GM21360 (cell line): ENCODE results near the gene CFAP20DC.
A peak's percentile ranks its signal among the peaks of the same experiment; 100 is the strongest.
"Not testable (repeated sequence)": the region's sequence is repeated elsewhere in the genome, so short reads cannot be mapped to it uniquely, and the experiment has no call there.

ENCODE experiments used
- ATAC-seq: cut with Tn5 transposase; IDR thresholded peaks from one replicate; pipeline ENCODE4 v1.9.1; 2021; ENCODE audit warnings: mild to moderate bottlenecking, moderate library complexity; ENCODE audit not compliant: unreplicated experiment

The CFAP20DC gene

GRCh38 chr3:58874248-58874741, 175.5 kb downstream of the CFAP20DC start:
- ATAC-seq, result peak; percentile 31

GRCh38 chr3:58868097-58868779, 181.6 kb downstream of the CFAP20DC start:
- peak; percentile 62 for ATAC-seq

DNA sequence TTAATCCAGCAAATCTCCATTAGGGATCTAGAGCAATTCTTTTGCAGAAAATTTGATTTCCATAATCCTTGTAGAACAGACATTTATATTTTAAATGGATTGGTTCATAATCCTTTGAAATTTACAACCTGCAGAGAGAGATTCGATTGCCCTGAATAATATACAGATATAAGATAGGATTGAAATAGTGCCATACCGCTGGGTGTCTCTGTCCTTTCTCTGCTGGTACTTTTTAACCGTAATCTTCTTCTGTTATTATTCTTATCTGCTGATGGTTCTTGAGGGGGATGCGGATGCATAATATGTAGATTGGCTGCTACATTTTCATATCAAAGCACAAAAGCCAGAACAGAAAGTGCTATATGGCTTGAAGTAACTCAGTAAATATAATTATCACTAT, 182.2 kb downstream of the CFAP20DC start:
- no peak for ATAC-seq

- ATAC-seq, result no peak
Measured at GRCh38 chr3:58866079-58866478, 183.7 kb downstream of the CFAP20DC start.

- ATAC-seq, result no peak
Measured at GRCh38 chr3:58864480-58864879, 185.3 kb downstream of the CFAP20DC start.

GRCh38 chr3:58863206-58863605, 186.6 kb downstream of the CFAP20DC start:
- no peak for ATAC-seq

- ATAC-seq, result no peak
Measured at GRCh38 chr3:58861551-58861950, 188.3 kb downstream of the CFAP20DC start.

- ATAC-seq, result no peak
Measured at GRCh38 chr3:58858126-58858525, 191.7 kb downstream of the CFAP20DC start.

DNA sequence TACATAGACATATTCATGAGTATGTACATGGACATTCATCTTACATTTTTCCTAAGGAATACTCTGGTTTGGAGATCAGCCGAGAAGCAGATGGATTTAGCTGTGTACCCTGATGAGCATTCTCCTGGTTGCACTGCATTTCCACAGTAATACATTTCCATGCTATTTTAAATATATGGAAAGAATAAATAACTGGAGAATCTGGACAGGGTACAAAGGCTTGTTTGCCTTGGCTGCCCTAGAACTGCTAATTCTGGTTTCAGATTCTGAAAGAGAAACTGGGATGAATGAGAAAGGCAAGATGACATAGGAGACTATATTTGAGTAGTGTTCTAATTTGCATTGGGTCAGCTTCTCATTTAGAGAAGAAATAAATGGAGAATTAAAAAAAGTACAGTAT, 192.4 kb downstream of the CFAP20DC start:
- ATAC-seq, result no peak

- ATAC-seq, result no peak
Measured at GRCh38 chr3:58848826-58849225, 201.0 kb downstream of the CFAP20DC start.

DNA sequence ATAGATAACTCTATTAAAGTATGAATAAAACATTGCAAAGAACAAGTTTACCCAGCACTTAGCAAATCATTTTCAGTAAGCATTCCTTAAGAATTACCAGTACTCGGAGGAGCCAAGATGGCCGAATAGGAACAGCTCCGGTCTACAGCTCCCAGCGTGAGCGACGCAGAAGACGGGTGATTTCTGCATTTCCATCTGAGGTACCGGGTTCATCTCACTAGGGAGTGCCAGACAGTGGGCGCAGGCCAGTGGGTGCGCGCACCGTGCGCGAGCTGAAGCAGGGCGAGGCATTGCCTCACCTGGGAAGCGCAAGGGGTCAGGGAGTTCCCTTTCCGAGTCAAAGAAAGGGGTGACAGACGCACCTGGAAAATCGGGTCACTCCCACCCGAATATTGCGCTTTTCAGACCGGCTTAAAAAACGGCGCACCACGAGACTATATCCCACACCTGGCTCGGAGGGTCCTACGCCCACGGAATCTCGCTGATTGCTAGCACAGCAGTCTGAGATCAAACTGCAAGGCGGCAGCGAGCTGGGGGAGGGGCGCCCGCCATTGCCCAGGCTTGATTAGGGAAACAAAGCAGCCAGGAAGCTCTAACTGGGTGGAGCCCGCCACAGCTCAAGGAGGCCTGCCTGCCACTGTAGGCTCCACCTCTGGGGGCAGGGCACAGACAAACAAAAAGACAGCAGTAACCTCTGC, 207.6 kb downstream of the CFAP20DC start:
- not testable (repeated sequence) for ATAC-seq

- no peak for ATAC-seq
Measured at GRCh38 chr3:58840949-58841348, 208.9 kb downstream of the CFAP20DC start.

DNA sequence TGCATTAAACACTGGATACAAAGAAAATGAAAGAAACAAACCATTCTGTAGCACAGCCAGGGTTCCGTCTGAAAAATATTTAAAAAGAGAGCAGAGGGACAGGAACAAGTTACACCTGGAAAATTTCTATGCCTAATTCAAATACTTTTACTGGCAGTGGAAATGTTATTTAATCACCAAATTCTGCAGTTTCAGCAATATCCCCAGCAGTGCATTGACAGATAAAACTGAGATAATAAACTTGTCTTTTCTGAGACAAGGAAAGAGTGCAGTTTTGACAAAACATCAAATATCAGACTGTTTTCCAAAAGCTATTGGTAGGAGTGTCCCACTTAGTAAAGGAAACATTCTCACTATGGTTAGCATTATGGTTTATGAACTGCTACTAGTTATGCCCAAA, 209.9 kb downstream of the CFAP20DC start:
- ATAC-seq, result no peak

- no peak for ATAC-seq
Measured at GRCh38 chr3:58839187-58839586, 210.6 kb downstream of the CFAP20DC start.

GRCh38 chr3:58837856-58838255, 212.0 kb downstream of the CFAP20DC start:
- ATAC-seq, result no peak

DNA sequence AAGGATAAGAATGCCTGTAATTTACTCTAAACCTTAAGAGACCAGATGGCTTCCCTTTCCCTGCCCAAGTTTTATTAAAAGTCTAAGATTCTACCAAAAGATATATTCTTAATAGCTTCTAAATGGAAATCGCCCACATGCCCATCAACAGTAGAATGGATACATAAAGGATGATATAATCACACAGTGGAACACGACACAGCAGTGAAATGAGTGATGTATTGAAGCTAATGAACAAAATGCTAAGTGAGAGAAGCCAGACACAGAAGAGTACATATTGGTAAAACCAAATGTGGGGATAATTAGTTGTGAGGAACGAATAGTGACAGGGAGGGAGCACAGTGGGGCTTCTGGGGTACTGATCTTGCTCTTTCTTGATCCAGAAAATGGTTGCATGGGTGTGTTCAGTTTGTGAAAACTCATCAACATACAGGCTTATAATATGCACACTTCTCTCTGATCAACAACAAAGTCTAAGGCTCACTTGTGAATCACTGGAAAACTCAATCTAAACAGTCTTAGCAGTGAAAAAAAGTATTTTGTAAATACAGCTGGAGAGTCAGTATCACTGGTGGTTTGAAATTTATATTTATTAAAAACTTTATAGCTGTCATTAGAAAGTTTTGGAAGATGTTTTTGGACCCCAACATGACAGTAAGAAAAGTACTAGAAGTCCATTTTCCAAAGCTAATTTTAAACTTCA, 212.5 kb downstream of the CFAP20DC start:
- no peak for ATAC-seq

- no peak for ATAC-seq
Measured at GRCh38 chr3:58835086-58835485, 214.7 kb downstream of the CFAP20DC start.

- no peak for ATAC-seq
Measured at GRCh38 chr3:58833491-58833890, 216.3 kb downstream of the CFAP20DC start.

DNA sequence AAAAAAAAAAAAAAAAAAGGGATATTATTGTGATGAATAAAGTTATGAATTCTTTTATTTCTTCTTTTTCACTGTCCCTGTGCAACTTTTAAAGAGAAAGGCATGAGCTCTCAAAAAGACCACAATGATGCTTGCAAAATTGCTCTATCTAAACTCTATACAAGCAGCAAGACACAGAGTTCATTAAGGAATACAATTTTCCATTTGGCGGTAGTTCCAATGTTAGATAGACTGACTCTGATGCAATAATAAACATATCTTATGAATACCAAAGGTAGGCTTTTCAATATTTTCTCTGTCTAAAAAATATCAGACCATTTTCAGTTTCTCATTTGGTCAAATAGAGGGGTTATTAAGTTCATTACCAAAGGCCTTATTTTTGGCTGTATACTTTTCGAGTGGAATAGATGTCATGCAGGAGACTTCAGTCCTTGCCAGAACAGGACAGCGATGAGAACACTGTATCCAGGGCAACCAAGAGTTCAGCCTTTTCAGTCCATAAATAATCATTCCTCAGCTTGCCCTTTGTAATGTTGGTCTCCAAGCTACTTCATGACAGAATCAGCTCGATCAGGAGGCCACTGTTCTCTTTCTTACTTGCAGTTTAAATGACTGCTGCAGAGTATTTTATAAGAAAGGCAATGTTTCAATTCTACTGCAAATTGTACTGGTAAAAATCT, 220.4 kb downstream of the CFAP20DC start:
- no peak for ATAC-seq

DNA sequence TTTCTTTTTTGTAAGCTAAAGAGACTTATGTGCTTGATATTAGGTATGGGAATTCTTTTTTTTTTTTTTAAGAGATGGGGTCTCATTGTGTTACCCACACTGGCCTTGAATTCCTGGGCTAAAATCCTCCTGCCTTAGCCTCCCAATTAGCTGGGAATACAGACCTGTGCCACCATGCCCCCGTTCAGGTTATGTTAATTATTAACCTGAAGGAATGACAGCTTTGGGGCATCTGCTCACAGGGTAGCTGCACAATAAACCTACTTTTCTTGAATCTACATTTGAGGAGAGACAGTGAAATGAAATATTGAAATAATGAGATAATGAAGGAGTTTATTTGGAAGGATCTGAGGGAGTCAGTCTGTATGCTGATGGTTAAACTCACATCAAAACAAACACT, 225.0 kb downstream of the CFAP20DC start:
- ATAC-seq, result no peak

GRCh38 chr3:58824285-58824684, 225.5 kb downstream of the CFAP20DC start:
- ATAC-seq, result no peak
